Astrocyte (in vitro differentiated cells and primary cell): ENCODE measurements around the gene RUFY3.

Experiments
- EZH2 ChIP-seq: IDR thresholded peaks from 2 replicates; pipeline ENCODE4 v1.6.1; 2012; ENCODE audit warnings: mild to moderate bottlenecking, low read length, inconsistent platforms; ENCODE audit not compliant: insufficient read depth
- TF ChIP-seq, protein P1 (sequence below): IDR thresholded peaks from 2 replicates; pipeline ENCODE4 v1.5.1; 2011; ENCODE audit warnings: low read depth, mild to moderate bottlenecking, inconsistent platforms, low read length, moderate library complexity; ENCODE audit not compliant: insufficient read depth

GRCh38 chr4:70841211-70841610, 119.4 kb downstream of the RUFY3 start:
- TF ChIP-seq, protein P1, sequence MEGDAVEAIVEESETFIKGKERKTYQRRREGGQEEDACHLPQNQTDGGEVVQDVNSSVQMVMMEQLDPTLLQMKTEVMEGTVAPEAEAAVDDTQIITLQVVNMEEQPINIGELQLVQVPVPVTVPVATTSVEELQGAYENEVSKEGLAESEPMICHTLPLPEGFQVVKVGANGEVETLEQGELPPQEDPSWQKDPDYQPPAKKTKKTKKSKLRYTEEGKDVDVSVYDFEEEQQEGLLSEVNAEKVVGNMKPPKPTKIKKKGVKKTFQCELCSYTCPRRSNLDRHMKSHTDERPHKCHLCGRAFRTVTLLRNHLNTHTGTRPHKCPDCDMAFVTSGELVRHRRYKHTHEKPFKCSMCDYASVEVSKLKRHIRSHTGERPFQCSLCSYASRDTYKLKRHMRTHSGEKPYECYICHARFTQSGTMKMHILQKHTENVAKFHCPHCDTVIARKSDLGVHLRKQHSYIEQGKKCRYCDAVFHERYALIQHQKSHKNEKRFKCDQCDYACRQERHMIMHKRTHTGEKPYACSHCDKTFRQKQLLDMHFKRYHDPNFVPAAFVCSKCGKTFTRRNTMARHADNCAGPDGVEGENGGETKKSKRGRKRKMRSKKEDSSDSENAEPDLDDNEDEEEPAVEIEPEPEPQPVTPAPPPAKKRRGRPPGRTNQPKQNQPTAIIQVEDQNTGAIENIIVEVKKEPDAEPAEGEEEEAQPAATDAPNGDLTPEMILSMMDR, result no peak
- no peak for TF ChIP-seq EZH2
